ENCODE data around the gene LAMC2.

Gene LAMC2

DNA sequence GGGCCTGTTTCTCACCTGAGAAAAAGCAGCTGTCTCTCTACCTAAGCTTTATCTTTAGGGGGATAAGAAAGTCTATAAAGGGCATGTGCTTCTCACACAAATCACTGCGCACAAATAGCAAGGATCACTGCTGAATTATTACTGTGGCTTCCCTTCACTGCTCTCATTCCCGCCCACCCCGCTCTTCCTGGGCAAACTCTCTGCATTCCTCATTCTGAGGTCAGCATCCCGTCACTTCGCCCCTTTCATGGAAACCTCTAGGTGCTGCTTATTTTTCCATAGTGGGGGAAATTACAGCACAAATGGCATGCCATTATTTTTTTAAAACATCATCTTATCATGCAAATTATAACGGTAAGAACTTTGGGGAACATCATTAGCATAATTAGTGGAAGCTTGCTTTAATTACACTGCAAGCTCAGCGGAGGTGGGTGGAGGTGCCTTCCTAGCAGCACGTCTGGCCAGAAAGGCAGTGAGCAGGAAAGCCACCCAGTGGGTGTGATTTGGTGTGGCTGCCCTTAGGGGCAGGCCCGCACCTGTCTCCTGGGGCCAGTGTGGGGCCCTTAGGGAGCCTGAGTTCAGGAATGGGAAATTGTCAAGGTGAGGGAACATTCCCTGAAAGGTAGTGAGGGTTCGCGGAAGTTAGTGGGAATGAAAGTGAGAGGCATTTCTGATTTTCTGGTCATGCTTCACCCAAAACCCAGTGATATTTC lies 105.9 kb downstream of the LAMC2 start:
- no peak for DNase-seq

DNA sequence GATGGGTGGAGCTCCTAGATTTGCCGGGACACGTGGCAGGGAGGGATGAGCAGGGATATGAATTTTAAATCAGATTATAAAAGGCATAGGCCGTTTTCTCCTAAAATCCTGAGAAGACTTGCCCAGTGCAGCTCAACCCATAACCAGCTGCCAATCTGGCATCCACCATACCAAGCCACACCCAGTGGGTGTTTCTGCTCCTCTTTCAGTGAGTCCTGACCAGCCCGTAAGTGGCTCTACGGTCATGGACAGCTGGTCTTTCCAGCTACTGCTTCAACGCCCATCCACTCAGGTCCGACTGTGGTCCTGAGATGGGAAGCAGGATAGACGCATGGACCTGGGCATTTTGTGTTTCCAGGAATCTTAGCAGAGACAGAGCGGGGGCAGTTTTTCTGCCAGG lies 107.2 kb downstream of the LAMC2 start:
- in situ Hi-C loops (cut with HindIII; ENCODE audit: low pct_ligation_motif_present, low pct_unique_long_range_greater_than_20kb, low sequenced_read_pairs): no loop called here
- no peak for DNase-seq

More for the DNA sequence above, 105.9 kb downstream of the LAMC2 start:
- in situ Hi-C loops (cut with HindIII; ENCODE audit: low pct_ligation_motif_present, low pct_unique_long_range_greater_than_20kb, low sequenced_read_pairs): no loop called here

DNA sequence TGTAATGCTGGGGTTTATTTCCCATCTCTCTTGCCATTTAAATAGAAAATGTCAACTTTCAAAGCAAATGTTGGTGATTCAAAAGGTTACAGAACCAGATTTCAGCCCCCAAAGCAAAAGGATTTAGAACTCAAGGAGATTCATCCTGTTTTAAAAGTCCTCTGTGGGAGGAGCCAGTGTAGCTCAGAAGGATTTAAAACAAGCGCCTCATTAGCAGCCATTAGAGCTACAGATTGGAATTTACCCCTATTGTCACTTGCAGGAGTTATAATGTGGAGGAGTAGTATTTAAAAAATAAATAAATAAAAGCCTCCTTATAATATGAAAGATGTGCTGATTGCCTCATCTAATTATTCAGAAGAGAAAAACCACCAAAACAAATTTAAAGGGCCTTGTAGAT lies 107.8 kb downstream of the LAMC2 start:
- in situ Hi-C loops (cut with HindIII; ENCODE audit: low pct_ligation_motif_present, low pct_unique_long_range_greater_than_20kb, low sequenced_read_pairs): no loop called here

More for the DNA sequence above, 107.8 kb downstream of the LAMC2 start:
- no peak for DNase-seq

Data from ACHN (cell line).